ENCODE measurements around the gene NUP37.

DNA sequence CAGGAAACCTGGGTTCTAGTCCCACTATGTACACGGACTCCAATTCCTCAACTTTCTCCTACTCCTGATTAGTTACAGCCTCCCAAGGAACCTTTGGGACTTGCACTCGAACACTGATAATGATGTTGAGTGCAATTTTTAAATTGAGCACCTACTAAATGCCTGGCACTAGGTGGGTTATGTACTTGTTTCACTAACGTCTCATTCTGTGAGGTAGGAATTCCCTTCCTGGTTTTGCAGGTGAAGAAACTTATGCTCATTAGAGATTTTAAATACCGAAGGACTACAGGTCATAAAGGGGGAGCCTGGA lies 605 bp upstream of the NUP37 start:
- TF ChIP-seq, protein P1, sequence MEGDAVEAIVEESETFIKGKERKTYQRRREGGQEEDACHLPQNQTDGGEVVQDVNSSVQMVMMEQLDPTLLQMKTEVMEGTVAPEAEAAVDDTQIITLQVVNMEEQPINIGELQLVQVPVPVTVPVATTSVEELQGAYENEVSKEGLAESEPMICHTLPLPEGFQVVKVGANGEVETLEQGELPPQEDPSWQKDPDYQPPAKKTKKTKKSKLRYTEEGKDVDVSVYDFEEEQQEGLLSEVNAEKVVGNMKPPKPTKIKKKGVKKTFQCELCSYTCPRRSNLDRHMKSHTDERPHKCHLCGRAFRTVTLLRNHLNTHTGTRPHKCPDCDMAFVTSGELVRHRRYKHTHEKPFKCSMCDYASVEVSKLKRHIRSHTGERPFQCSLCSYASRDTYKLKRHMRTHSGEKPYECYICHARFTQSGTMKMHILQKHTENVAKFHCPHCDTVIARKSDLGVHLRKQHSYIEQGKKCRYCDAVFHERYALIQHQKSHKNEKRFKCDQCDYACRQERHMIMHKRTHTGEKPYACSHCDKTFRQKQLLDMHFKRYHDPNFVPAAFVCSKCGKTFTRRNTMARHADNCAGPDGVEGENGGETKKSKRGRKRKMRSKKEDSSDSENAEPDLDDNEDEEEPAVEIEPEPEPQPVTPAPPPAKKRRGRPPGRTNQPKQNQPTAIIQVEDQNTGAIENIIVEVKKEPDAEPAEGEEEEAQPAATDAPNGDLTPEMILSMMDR (IDR thresholded peaks at IDR 0.05), result no peak
- TF ChIP-seq EZH2 (IDR thresholded peaks at IDR 0.05; ENCODE audit: borderline replicate concordance, insufficient read depth, low read depth, low read length, poor library complexity, severe bottlenecking), result no peak
